ENCODE measurements around the gene ERG. TPM values are rescaled to one million over a fixed set of nuclear protein-coding genes. Genes with fewer than 3 reads are reported as not detected.

Gene ERG
- total RNA-seq, 4 donors from 2014 or later = 7.8 to 44.1 (median 16.8) TPM

DNA sequence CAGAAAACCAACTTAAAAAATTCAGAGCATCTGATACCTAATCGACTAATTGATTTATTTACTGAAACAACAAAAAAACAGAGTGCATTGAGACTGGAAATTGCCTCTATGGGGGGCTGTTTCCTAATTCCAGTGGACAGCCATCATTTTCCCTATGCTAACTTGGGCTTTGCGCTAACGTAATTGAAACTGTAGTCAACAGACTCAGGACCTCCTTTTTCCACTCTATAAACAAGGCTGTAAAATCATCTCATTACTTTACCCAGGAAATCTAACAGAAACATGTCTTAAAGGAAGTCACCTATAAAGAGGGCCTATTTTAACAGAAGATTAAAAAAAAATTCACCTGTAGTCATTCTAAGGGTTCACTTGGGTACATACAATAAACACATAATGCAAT is 2.1 kb downstream of the ERG start:
- TF ChIP-seq CTCF (IDR thresholded peaks at IDR 0.05; ENCODE audit: low read depth) = no peak

DNA sequence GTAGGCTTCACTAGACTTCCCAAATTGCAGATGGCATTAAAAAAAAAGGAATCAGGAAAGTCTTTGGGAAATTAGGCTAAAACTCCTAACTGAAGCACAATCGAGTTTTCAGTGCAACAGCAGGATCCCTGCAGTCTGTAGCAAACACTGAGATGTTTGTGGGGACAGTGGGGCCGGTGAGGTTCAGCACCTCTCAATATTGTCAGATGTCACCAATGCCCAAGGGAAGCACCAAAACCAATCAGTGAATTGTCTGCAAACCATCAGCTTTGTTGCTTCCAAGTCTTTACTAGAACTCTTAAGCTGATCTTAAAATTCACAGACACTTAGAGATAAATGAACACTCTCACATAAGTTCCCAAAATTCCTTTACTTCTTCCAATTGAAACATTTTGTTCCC is 2.6 kb downstream of the ERG start:
- no peak for TF ChIP-seq CTCF (IDR thresholded peaks at IDR 0.05; ENCODE audit: low read depth)

- TF ChIP-seq CTCF (IDR thresholded peaks at IDR 0.05; ENCODE audit: low read depth) = no peak
Measured at GRCh38 chr21:38495242-38495641, 3.0 kb downstream of the ERG start.

GRCh38 chr21:38494703-38495102 is 3.6 kb downstream of the ERG start:
- no peak for TF ChIP-seq CTCF (IDR thresholded peaks at IDR 0.05; ENCODE audit: low read depth)

GRCh38 chr21:38494251-38494642 is 4.0 kb downstream of the ERG start:
- TF ChIP-seq CTCF (IDR thresholded peaks at IDR 0.05; ENCODE audit: low read depth) = no peak

DNA sequence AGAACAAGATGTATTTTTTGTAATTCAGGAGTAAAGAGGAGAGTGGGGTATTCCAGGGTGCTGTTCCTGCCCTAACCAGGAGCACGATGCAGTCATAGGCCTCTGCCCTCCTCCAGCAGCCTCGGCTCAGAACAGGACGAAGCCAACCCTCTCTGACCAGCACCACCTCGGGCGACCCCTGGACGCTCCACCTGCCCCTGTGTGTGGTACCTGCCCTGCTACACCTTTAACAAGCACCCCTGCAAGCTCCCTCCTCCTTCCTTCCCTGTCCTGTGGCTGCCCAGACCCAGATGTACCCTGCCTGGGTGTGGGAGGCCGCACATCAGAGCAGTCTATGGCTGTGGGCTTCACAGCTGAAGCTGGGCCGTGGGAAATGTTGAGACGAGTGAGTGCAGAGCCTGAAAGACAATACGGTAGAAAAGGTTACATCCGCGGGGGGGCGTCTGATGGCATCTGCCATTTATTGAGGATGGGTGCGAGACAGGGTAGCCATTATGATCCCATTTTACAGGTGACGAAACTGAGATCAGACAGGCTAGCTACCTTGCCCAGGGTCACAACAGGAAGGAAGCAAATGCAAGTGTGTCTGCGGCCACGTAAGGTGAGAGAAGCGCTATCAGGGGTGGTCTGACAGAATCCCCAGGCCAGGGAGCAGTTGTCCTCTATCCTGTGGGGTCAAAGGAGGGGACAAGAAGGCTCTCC is 4.6 kb downstream of the ERG start:
- no peak for TF ChIP-seq CTCF (IDR thresholded peaks at IDR 0.05; ENCODE audit: low read depth)

- no peak for TF ChIP-seq CTCF (IDR thresholded peaks at IDR 0.05; ENCODE audit: low read depth)
Measured at GRCh38 chr21:38492007-38492406, 6.3 kb downstream of the ERG start.

Measured in subcutaneous adipose tissue (tissue), 4 donors.